Activated CD8-positive, alpha-beta memory T cell treated with anti-CD3 and anti-CD28 coated beads for 48 hours (primary cell): ENCODE results near the gene NUP43.
"Not testable (repeated sequence)": the region's sequence is repeated elsewhere in the genome, so short reads cannot be mapped to it uniquely, and the experiment has no call there.

ENCODE experiments used
- DNase-seq, 3 experiments: peaks; one replicate each; pipeline ENCODE4 v3.0.0-alpha.2; 2020; ENCODE audit warnings: low read depth in 2 of 3, low spot score in 2 of 3

The NUP43 gene

GRCh38 chr6:149749082-149749593, 2.8 kb upstream of the NUP43 start:
- not testable (repeated sequence) for DNase-seq

GRCh38 chr6:149745252-149745651, 1.1 kb downstream of the NUP43 start:
- DNase-seq, result not testable (repeated sequence)

- DNase-seq, result no peak
Observed at GRCh38 chr6:149734915-149735314, 11.4 kb downstream of the NUP43 start.

- DNase-seq, result no peak
Observed at GRCh38 chr6:149733089-149733720, 13.1 kb downstream of the NUP43 start.

- DNase-seq, result no peak
Observed at GRCh38 chr6:149729824-149730223, 16.5 kb downstream of the NUP43 start.

- no peak for DNase-seq
Observed at GRCh38 chr6:149728499-149729234, 17.7 kb downstream of the NUP43 start.

- DNase-seq, result no peak
Observed at GRCh38 chr6:149727793-149728498, 18.4 kb downstream of the NUP43 start.

- no peak for DNase-seq
Observed at GRCh38 chr6:149725785-149726184, 20.5 kb downstream of the NUP43 start.

- DNase-seq, result no peak
Observed at GRCh38 chr6:149723771-149724417, 22.4 kb downstream of the NUP43 start.

- no peak for DNase-seq
Observed at GRCh38 chr6:149723262-149723661, 23.1 kb downstream of the NUP43 start.

GRCh38 chr6:149719531-149719930, 26.8 kb downstream of the NUP43 start:
- no peak for DNase-seq

GRCh38 chr6:149717588-149718458, 28.5 kb downstream of the NUP43 start, which contains the start of gene LATS1:
Gene LATS1 (minus strand): TSS chr6:149718101. CDS start chr6:149702126, 15,975 bp downstream.
- DNase-seq, result peak; percentile 87 to 94 (median 92)

GRCh38 chr6:149717255-149717587, 29.1 kb downstream of the NUP43 start:
- DNase-seq, result no peak

- no peak for DNase-seq
Observed at GRCh38 chr6:149716181-149716963, 30.0 kb downstream of the NUP43 start.

GRCh38 chr6:149714442-149714841, 31.9 kb downstream of the NUP43 start:
- no peak for DNase-seq

GRCh38 chr6:149711711-149712110, 34.6 kb downstream of the NUP43 start:
- DNase-seq, result no peak

- no peak for DNase-seq
Observed at GRCh38 chr6:149701714-149702113, 44.6 kb downstream of the NUP43 start.

GRCh38 chr6:149699150-149699549, 47.2 kb downstream of the NUP43 start:
- no peak for DNase-seq

GRCh38 chr6:149698175-149698574, 48.2 kb downstream of the NUP43 start:
- no peak for DNase-seq

GRCh38 chr6:149696901-149697300, 49.4 kb downstream of the NUP43 start:
- no peak for DNase-seq
